Prostate gland (tissue), 2 donors: ENCODE results near the gene CACNA2D1.

ENCODE experiments used
- POLR2A ChIP-seq: fragments of 450-650 bp; IDR thresholded peaks from one replicate; pipeline ENCODE4 v1.6.1; 2016; ENCODE audit warnings: antibody characterized with exemption, mild to moderate bottlenecking
- TF ChIP-seq, protein P1 (sequence below), 4 experiments: fragments of 200-600 bp in 2 of 4; fragments of 450-650 bp in 2 of 4; sonication (generic) in 2 of 4; IDR thresholded peaks; 1 replicate in 3 of 4; 2 replicates in 1 of 4; pipeline ENCODE4 v1.5.1; 2016 to 2019; ENCODE audit warnings: antibody characterized with exemption in 4 of 4, mild to moderate bottlenecking in 2 of 4, moderate library complexity in 2 of 4

GRCh38 chr7:82071468-82071867, 372.1 kb downstream of the CACNA2D1 start:
- TF ChIP-seq, protein P1, sequence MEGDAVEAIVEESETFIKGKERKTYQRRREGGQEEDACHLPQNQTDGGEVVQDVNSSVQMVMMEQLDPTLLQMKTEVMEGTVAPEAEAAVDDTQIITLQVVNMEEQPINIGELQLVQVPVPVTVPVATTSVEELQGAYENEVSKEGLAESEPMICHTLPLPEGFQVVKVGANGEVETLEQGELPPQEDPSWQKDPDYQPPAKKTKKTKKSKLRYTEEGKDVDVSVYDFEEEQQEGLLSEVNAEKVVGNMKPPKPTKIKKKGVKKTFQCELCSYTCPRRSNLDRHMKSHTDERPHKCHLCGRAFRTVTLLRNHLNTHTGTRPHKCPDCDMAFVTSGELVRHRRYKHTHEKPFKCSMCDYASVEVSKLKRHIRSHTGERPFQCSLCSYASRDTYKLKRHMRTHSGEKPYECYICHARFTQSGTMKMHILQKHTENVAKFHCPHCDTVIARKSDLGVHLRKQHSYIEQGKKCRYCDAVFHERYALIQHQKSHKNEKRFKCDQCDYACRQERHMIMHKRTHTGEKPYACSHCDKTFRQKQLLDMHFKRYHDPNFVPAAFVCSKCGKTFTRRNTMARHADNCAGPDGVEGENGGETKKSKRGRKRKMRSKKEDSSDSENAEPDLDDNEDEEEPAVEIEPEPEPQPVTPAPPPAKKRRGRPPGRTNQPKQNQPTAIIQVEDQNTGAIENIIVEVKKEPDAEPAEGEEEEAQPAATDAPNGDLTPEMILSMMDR (IDR thresholded peaks at IDR 0.05) = no peak
- no peak for TF ChIP-seq POLR2A
